ENCODE measurements around the gene LHX8.
"Not testable (repeated sequence)": the region's sequence is repeated elsewhere in the genome, so short reads cannot be mapped to it uniquely, and the experiment has no call there.

Gene LHX8

DNA sequence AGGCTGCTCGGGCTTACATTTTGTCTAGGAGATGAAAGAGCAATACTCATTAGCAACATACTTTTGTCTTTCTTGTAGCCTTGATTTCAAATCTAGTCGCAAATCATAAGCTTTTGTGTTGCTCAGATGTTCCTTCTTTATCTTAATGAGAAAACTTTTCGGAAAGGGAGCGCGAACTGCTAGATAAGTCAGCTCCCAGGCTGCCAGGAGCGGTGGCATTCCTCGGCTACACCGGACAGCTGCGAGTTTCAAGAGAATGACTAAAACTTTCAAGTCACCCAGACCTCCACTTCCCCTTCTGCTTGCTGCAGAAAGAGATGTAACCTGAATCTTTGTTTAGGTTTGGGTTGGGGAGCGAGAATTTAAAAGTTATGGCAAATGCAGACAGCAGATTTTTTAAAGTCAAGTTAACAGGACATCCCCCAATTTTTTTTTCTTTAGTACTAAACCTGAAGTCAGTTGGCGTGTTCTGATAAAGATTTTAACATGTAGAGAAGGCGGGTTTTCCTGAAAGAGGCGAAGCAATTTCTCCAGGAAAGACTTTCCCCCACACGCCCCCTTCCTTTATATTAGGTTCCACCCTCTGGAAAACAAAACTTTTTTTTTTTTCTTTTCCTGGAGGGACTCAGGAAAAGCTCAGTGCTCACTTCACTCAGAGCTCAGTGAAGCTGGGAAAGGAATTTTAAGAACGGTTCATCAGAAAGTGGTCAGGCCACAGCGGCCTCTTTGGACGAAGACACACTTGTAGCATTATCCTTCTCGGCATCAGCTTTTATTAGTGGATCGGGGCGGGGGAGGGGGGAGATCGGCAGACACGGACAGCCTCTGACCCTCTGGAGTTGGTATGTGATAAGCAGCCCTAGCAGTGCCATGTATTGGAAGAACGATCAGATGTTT is at the start of gene LHX8:
Gene LHX8, plus strand, starts transcription at position 639 of the 897 bp plus-strand sequence. CDS start 2,227 bp downstream, outside the sequence.
- DNase-seq (ENCODE audit: low spot score in 2 of 2) (no peak), ATAC-seq (replicated peaks; ENCODE audit: extremely low read depth, poor library complexity, severe bottlenecking) (no peak)
- Mint-ChIP-seq H3K4me3 (no peak within 1 kb of the TSS), H3K4me1 (no peaks in the 10 kb centered on the region), H3K36me3 (ENCODE audit: insufficient read depth) (no peaks in the 10 kb centered on the region), H3K27ac (ENCODE audit: low read depth) (no peak within 1 kb of the TSS), H3K9me3 (peaks cover 6% of the 10 kb centered on the region), H3K27me3 (peaks cover 84% of the 10 kb centered on the region)

DNA sequence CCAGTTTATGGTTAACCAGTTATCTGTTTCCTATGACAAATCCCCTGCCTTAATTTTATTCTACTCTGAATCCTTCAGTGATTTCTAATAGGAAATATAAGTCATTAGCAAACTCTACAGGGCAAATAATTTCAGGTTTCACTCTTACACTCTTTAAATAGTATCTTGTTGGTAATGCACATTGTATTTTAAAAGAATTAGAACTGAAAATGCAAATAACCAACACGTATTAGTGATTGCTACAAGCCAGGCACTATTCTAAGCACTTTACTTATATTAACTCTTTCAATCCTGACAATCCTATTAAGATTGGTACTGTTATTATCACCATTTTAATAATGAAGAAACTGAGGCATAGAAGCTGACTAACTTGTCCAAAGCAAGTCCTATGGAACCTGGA is 48.3 kb upstream of the LHX8 start:
- H3K4me3 Mint-ChIP-seq, result no peak overlapping the region
- no peaks in the 10 kb centered on the region for H3K36me3 Mint-ChIP-seq (ENCODE audit: insufficient read depth)
- H3K27ac Mint-ChIP-seq (ENCODE audit: low read depth), result no peak overlapping the region
- ATAC-seq (replicated peaks; ENCODE audit: extremely low read depth, poor library complexity, severe bottlenecking) (no peak), DNase-seq (ENCODE audit: low spot score in 2 of 2) (no peak)
- H3K9me3 Mint-ChIP-seq, result peaks cover 15% of the 10 kb centered on the region
- H3K27me3 Mint-ChIP-seq, result no peaks in the 10 kb centered on the region
- no peaks in the 10 kb centered on the region for H3K4me1 Mint-ChIP-seq

DNA sequence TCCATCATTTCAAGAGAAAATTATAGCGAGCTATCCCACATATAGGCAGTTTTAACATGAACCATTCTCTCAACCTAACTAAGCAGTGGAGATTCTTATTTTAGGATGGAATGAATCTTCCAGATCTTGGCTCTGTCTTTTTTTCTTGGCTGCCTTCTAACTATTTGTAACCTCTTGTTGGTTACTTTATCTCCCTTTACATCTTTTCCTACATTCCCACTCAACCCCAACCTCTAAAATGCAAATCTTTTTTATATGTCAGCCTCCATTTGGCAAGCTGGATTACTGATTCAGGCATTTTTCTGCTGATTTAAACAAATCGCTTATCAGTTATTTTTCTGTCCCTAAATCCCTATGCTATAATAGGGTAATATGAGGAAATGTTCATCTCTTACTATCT is 46.9 kb upstream of the LHX8 start:
- Mint-ChIP-seq H3K27me3 (no peaks in the 10 kb centered on the region), H3K4me3 (no peak overlapping the region), H3K27ac (ENCODE audit: low read depth) (no peak overlapping the region), H3K36me3 (ENCODE audit: insufficient read depth) (no peaks in the 10 kb centered on the region), H3K4me1 (no peaks in the 10 kb centered on the region), H3K9me3 (peaks cover 5% of the 10 kb centered on the region)
- no peak for ATAC-seq (replicated peaks; ENCODE audit: extremely low read depth, poor library complexity, severe bottlenecking)
- no peak for DNase-seq (ENCODE audit: low spot score in 2 of 2)

GRCh38 chr1:75092141-75092540 is 42.0 kb upstream of the LHX8 start:
- H3K36me3 Mint-ChIP-seq (ENCODE audit: insufficient read depth), result no peaks in the 10 kb centered on the region
- DNase-seq (ENCODE audit: low spot score in 2 of 2) (no peak), ATAC-seq (replicated peaks; ENCODE audit: extremely low read depth, poor library complexity, severe bottlenecking) (no peak)
- no peak overlapping the region for H3K4me3 Mint-ChIP-seq
- no peaks in the 10 kb centered on the region for H3K27me3 Mint-ChIP-seq
- H3K4me1 Mint-ChIP-seq, result no peaks in the 10 kb centered on the region
- peaks cover 12% of the 10 kb centered on the region for H3K9me3 Mint-ChIP-seq
- H3K27ac Mint-ChIP-seq (ENCODE audit: low read depth), result no peak overlapping the region

GRCh38 chr1:75097654-75098053 is 36.5 kb upstream of the LHX8 start:
- H3K27ac Mint-ChIP-seq (ENCODE audit: low read depth), result no peak overlapping the region
- no peaks in the 10 kb centered on the region for H3K4me1 Mint-ChIP-seq
- DNase-seq (ENCODE audit: low spot score in 2 of 2), result no peak
- H3K27me3 Mint-ChIP-seq, result no peaks in the 10 kb centered on the region
- no peaks in the 10 kb centered on the region for H3K36me3 Mint-ChIP-seq (ENCODE audit: insufficient read depth)
- no peak overlapping the region for H3K4me3 Mint-ChIP-seq
- H3K9me3 Mint-ChIP-seq, result peaks cover 12% of the 10 kb centered on the region
- ATAC-seq (replicated peaks; ENCODE audit: extremely low read depth, poor library complexity, severe bottlenecking), result no peak

GRCh38 chr1:75099581-75099980 is 34.6 kb upstream of the LHX8 start:
- no peak for ATAC-seq (replicated peaks; ENCODE audit: extremely low read depth, poor library complexity, severe bottlenecking)
- H3K36me3 Mint-ChIP-seq (ENCODE audit: insufficient read depth), result no peaks in the 10 kb centered on the region
- no peaks in the 10 kb centered on the region for H3K4me1 Mint-ChIP-seq
- H3K4me3 Mint-ChIP-seq, result no peak overlapping the region
- no peak overlapping the region for H3K27ac Mint-ChIP-seq (ENCODE audit: low read depth)
- H3K27me3 Mint-ChIP-seq, result no peaks in the 10 kb centered on the region
- H3K9me3 Mint-ChIP-seq, result peaks cover 8% of the 10 kb centered on the region
- no peak for DNase-seq (ENCODE audit: low spot score in 2 of 2)

DNA sequence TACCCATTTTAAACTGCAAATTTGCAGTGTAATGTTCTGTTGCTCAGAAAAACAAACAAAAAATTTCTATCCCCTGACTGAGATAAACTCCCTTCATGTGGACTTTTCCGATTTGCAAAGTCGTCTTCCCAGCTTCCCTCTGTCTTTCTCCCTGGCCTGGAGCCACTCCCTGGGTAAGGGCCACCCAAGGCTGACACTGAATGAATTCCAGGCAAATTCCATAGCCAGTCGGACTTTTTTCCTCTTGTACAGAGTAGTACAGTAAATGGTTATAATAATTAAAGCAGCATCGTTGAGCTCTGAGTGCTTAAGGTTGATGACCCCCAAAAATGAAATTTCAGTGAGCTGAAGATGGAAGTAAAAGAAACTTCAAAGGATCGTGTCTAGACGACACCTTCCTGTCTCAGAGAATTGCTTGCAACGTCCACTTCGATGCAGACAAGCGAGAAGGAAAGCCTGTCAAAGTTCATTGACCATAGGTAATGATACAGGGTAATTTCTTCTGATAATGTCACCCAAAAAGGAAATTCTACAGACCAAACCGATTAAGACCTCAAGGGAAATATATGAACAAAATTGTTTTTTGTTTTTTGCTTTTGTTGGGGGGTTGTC is 33.6 kb upstream of the LHX8 start:
- no peaks in the 10 kb centered on the region for H3K27me3 Mint-ChIP-seq
- H3K9me3 Mint-ChIP-seq, result peaks cover 4% of the 10 kb centered on the region
- H3K27ac Mint-ChIP-seq (ENCODE audit: low read depth), result no peak overlapping the region
- ATAC-seq (replicated peaks; ENCODE audit: extremely low read depth, poor library complexity, severe bottlenecking) (no peak), DNase-seq (ENCODE audit: low spot score in 2 of 2) (no peak)
- no peaks in the 10 kb centered on the region for H3K4me1 Mint-ChIP-seq
- H3K36me3 Mint-ChIP-seq (ENCODE audit: insufficient read depth), result no peaks in the 10 kb centered on the region
- H3K4me3 Mint-ChIP-seq, result no peak overlapping the region

DNA sequence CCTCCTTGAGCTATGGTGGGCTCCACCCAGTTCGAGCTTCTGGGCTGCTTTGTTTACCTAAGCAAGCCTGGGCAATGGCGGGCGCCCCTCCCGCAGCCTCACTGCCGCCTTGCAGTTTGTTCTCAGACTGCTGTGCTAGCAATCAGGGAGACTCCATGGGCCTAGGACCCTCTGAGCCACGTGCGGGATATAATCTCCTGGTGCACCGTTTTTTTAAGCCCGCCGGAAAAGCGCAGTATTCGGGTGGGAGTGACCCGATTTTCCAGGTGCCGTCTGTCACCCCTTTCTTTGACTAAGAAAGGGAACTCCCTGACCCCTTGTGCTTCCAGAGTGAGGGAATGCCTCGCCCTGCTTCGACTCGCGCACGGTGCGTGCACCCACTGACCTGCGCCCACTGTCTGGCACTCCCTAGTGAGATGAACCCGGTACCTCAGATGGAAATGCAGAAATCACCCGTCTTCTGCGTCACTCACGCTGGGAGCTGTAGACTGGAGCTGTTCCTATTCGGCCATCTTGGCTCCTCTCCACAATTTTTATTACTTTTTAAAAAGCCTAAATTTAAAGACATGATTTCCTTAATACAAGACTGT is 21.7 kb upstream of the LHX8 start:
- not testable (repeated sequence) for H3K27ac Mint-ChIP-seq (ENCODE audit: low read depth)

DNA sequence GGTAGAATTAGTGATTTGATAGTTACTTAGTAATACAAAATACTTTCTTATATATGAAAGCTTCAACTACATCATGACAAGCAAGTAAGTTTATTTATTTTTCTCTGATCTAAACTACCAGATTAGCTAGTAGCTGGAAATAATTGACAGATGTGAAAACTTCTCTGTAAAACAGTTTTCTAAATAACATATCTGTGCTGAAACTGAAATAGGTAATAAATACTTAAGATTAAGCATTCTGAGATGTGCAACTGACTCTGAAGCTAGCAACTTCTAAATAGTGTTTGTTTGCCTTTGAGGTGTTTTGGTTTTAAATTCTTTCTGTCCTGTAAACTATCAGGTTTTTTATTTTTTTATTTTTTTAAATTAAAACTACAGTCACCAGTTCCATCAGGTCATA is 18.5 kb upstream of the LHX8 start:
- Mint-ChIP-seq H3K4me1 (no peaks in the 10 kb centered on the region), H3K9me3 (peaks cover 12% of the 10 kb centered on the region), H3K4me3 (no peak overlapping the region), H3K27me3 (no peaks in the 10 kb centered on the region), H3K27ac (ENCODE audit: low read depth) (no peak overlapping the region), H3K36me3 (ENCODE audit: insufficient read depth) (no peaks in the 10 kb centered on the region)
- DNase-seq (ENCODE audit: low spot score in 2 of 2), result no peak
- ATAC-seq (replicated peaks; ENCODE audit: extremely low read depth, poor library complexity, severe bottlenecking), result no peak

More for the DNA sequence above, 21.7 kb upstream of the LHX8 start:
- not testable (repeated sequence) for H3K36me3 Mint-ChIP-seq (ENCODE audit: insufficient read depth); H3K4me3 Mint-ChIP-seq; H3K4me1 Mint-ChIP-seq; H3K27me3 Mint-ChIP-seq; ATAC-seq (replicated peaks; ENCODE audit: extremely low read depth, poor library complexity, severe bottlenecking); H3K9me3 Mint-ChIP-seq; DNase-seq (ENCODE audit: low spot score in 2 of 2)

DNA sequence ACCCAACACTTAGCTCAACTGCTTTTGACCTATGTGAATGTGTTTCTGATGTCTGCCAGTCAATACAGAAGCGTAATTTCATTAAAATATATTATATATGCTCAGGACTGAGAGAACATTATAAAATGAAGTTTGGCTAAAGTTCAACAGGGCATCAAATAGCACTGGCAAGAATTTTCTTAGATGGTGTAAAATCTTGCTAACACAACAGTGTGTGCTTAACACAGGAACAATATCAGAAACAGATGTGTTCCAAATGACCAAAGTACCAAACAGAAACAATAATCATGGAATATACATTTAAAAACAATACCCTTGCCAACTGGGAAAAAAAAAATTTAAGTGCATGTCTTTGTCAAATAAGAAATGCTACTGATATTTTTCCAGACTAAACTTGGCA is 10.4 kb upstream of the LHX8 start:
- ATAC-seq (replicated peaks; ENCODE audit: extremely low read depth, poor library complexity, severe bottlenecking), result no peak
- Mint-ChIP-seq H3K4me3 (no peak overlapping the region), H3K4me1 (no peaks in the 10 kb centered on the region), H3K27me3 (peaks cover 40% of the 10 kb centered on the region), H3K36me3 (ENCODE audit: insufficient read depth) (no peaks in the 10 kb centered on the region), H3K9me3 (no peaks in the 10 kb centered on the region), H3K27ac (ENCODE audit: low read depth) (no peak overlapping the region)
- no peak for DNase-seq (ENCODE audit: low spot score in 2 of 2)

- no peaks in the 10 kb centered on the region for H3K9me3 Mint-ChIP-seq
- no peaks in the 10 kb centered on the region for H3K36me3 Mint-ChIP-seq (ENCODE audit: insufficient read depth)
- no peak overlapping the region for H3K4me3 Mint-ChIP-seq
- ATAC-seq (replicated peaks; ENCODE audit: extremely low read depth, poor library complexity, severe bottlenecking), result no peak
- no peak overlapping the region for H3K27ac Mint-ChIP-seq (ENCODE audit: low read depth)
- peaks cover 48% of the 10 kb centered on the region for H3K27me3 Mint-ChIP-seq
- no peak for DNase-seq (ENCODE audit: low spot score in 2 of 2)
- no peaks in the 10 kb centered on the region for H3K4me1 Mint-ChIP-seq
Observed at GRCh38 chr1:75124510-75124909, 9.7 kb upstream of the LHX8 start.

DNA sequence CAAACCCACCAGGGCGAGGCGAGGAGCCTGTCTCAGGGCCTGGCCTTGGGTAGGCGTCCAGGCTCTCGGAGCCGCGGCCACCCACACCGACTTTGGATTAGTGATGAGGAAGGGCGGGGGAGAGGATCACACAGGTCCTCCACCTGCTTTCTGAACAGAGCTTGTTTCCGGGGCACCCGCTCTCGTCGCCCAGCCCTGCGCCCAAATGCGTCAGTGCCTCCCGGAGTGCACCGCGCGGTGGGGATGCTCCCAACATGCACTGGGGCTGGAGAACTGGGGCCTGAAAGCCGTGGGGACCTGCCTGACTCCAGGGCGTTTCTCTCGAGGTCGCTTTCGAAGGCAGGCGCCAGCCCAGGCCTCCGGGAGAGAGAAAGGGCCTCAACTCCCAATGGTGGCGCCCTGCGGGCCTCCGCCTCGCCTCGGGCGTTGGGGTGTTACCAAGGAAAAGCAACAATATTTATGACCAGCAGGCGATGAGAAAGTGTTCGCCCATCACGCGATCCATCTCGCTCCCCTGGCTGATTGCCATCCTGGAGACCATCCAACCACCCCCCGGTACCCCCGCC is 8.9 kb upstream of the LHX8 start:
- no peaks in the 10 kb centered on the region for H3K36me3 Mint-ChIP-seq (ENCODE audit: insufficient read depth)
- no peak for DNase-seq (ENCODE audit: low spot score in 2 of 2)
- H3K27ac Mint-ChIP-seq (ENCODE audit: low read depth), result no peak overlapping the region
- peaks cover 53% of the 10 kb centered on the region for H3K27me3 Mint-ChIP-seq
- no peaks in the 10 kb centered on the region for H3K9me3 Mint-ChIP-seq
- no peak overlapping the region for H3K4me3 Mint-ChIP-seq
- no peak for ATAC-seq (replicated peaks; ENCODE audit: extremely low read depth, poor library complexity, severe bottlenecking)
- H3K4me1 Mint-ChIP-seq, result no peaks in the 10 kb centered on the region

Data from central memory CD8-positive, alpha-beta T cell (primary cell).